Measurements from ENCODE around the gene ZBTB20.

DNA sequence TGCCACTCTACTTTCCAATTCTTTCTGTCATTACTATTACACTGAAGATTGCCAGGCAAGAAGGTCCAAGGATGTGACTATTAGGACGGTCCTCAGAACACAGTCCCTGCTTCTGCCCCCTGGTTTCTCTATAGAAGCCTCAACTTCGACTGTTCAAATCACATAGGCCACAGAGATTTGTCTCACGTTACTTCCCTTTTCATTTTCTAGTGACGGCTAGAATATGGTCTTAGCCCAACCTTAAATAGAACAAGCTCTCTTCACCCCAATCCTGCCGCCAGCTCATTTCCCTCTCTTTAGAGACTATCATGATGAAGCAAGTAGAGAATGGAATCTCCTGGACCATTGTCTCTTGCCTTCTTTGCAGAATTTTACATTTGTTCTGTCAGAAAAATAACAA, 768.3 kb downstream of the ZBTB20 start:
- no peak for TF ChIP-seq MYC (IDR thresholded peaks at IDR 0.05; ENCODE audit: insufficient read depth, insufficient read length, insufficient replicate concordance, low read length, severe bottlenecking)
- no peak for TF ChIP-seq POLR2AphosphoS5 (IDR thresholded peaks at IDR 0.05; ENCODE audit: low read length)
- TF ChIP-seq USF2 (IDR thresholded peaks at IDR 0.05; ENCODE audit: borderline replicate concordance, low read depth, low read length) = no peak
- no peak for TF ChIP-seq GABPA (IDR thresholded peaks at IDR 0.05; ENCODE audit: low read depth)
- no peak for TF ChIP-seq POLR2A (IDR thresholded peaks at IDR 0.05; ENCODE audit: low read depth, low read length)
- no peak for TF ChIP-seq NBN (IDR thresholded peaks at IDR 0.05)
